ENCODE results near the gene STT3A. TPM values are rescaled to one million over a fixed set of nuclear protein-coding genes. Genes with fewer than 3 reads are reported as not detected.

Gene STT3A
- total RNA-seq, 1 experiment from 2014 or later: 198 TPM

- DNase-seq (ENCODE audit: extremely low read depth, low read depth): no peak
Observed at GRCh38 chr11:125587480-125587879, 5.2 kb upstream of the STT3A start.

- no peak for DNase-seq (ENCODE audit: extremely low read depth, low read depth)
Observed at GRCh38 chr11:125588505-125588904, 4.1 kb upstream of the STT3A start.

GRCh38 chr11:125591649-125592304, 875 bp upstream of the STT3A start:
- no peak for DNase-seq (ENCODE audit: extremely low read depth, low read depth)

- no peak for DNase-seq (ENCODE audit: extremely low read depth, low read depth)
Observed at GRCh38 chr11:125593114-125593820, 615 bp downstream of the STT3A start.

GRCh38 chr11:125594958-125595357, 2.3 kb downstream of the STT3A start:
- DNase-seq (ENCODE audit: extremely low read depth, low read depth): no peak

- no peak for DNase-seq (ENCODE audit: extremely low read depth, low read depth)
Observed at GRCh38 chr11:125600663-125601062, 8.0 kb downstream of the STT3A start.

- no peak for DNase-seq (ENCODE audit: extremely low read depth, low read depth)
Observed at GRCh38 chr11:125603207-125603606, 10.6 kb downstream of the STT3A start.

- DNase-seq (ENCODE audit: extremely low read depth, low read depth): no peak
Observed at GRCh38 chr11:125605417-125605816, 12.8 kb downstream of the STT3A start.

- DNase-seq (ENCODE audit: extremely low read depth, low read depth): no peak
Observed at GRCh38 chr11:125609545-125609944, 16.9 kb downstream of the STT3A start.

- no peak for DNase-seq (ENCODE audit: extremely low read depth, low read depth)
Observed at GRCh38 chr11:125618383-125618782, 25.7 kb downstream of the STT3A start.

- DNase-seq (ENCODE audit: extremely low read depth, low read depth): peak; percentile 28
Observed at GRCh38 chr11:125621995-125622394, 29.3 kb downstream of the STT3A start.

GRCh38 chr11:125623064-125623463, 30.4 kb downstream of the STT3A start:
- no peak for DNase-seq (ENCODE audit: extremely low read depth, low read depth)

- no peak for DNase-seq (ENCODE audit: extremely low read depth, low read depth)
Observed at GRCh38 chr11:125624756-125625213, 32.1 kb downstream of the STT3A start, which contains the start of gene CHEK1. Gene CHEK1 (plus strand): TSS chr11:125625163. CDS start chr11:125626769, 1,606 bp downstream.

- DNase-seq (ENCODE audit: extremely low read depth, low read depth): no peak
Observed at GRCh38 chr11:125625225-125625629, 32.6 kb downstream of the STT3A start.

- DNase-seq (ENCODE audit: extremely low read depth, low read depth): peak; percentile 83
Observed at GRCh38 chr11:125625630-125626287, 33.1 kb downstream of the STT3A start.

- no peak for DNase-seq (ENCODE audit: extremely low read depth, low read depth)
Observed at GRCh38 chr11:125626288-125626950, 33.8 kb downstream of the STT3A start.

GRCh38 chr11:125627236-125627910, 34.7 kb downstream of the STT3A start:
- DNase-seq (ENCODE audit: extremely low read depth, low read depth): no peak

GRCh38 chr11:125637840-125638239, 45.2 kb downstream of the STT3A start:
- DNase-seq (ENCODE audit: extremely low read depth, low read depth): no peak

GRCh38 chr11:125638315-125638714, 45.7 kb downstream of the STT3A start:
- DNase-seq (ENCODE audit: extremely low read depth, low read depth): no peak

- DNase-seq (ENCODE audit: extremely low read depth, low read depth): no peak
Observed at GRCh38 chr11:125645871-125646270, 53.2 kb downstream of the STT3A start.
